ENCODE measurements around the gene GSTM4. TPM values are rescaled to one million over a fixed set of nuclear protein-coding genes. Genes with fewer than 3 reads are reported as not detected.
A peak's percentile ranks its signal among the peaks of the same experiment; 100 is the strongest.

GSTM4 gene
- total RNA-seq, 1 donor from 2014 or later, result 12.7 TPM

DNA sequence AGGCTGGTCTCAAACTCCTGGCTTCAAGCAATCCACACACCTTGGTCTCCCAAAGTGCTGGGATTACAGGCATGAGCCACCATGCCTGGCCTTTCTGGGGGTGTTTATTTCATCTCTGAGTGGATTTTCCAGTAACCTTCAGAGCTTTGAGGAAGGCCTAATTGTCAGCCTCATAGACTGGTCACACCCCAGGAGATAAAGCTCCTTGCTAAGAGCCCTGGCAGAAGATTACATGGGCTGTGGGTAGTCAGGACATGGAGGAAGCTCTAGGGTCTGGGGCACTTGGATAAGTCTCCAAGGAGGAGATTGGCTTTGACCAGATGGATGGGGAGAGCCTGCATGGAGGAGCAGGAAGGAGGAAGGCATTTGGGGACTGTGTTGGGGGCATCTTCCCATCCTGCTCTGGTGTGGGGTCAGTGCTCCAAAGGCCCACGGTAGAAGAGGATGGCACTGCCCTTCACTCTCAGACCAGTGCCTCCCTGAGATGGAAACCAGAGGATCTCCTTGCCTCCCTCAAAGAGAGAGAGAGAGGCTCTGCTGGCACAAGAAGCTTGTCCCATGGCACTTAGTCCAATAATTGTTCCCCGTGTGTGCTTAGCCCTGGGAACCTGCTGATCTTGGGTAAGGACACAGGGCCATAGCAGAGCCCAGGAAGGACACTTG lies 14.7 kb upstream of the GSTM4 start:
- Histone ChIP-seq H3K27me3 (ENCODE audit: control insufficient read depth, insufficient read depth, low read length) (no peaks in the 10 kb centered on the region), H3K36me3 (ENCODE audit: control insufficient read depth, insufficient read depth, low read length) (no peaks in the 10 kb centered on the region), H3K4me3 (ENCODE audit: low read depth, low read length) (no peak overlapping the region)
- TF ChIP-seq, protein P1, sequence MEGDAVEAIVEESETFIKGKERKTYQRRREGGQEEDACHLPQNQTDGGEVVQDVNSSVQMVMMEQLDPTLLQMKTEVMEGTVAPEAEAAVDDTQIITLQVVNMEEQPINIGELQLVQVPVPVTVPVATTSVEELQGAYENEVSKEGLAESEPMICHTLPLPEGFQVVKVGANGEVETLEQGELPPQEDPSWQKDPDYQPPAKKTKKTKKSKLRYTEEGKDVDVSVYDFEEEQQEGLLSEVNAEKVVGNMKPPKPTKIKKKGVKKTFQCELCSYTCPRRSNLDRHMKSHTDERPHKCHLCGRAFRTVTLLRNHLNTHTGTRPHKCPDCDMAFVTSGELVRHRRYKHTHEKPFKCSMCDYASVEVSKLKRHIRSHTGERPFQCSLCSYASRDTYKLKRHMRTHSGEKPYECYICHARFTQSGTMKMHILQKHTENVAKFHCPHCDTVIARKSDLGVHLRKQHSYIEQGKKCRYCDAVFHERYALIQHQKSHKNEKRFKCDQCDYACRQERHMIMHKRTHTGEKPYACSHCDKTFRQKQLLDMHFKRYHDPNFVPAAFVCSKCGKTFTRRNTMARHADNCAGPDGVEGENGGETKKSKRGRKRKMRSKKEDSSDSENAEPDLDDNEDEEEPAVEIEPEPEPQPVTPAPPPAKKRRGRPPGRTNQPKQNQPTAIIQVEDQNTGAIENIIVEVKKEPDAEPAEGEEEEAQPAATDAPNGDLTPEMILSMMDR (IDR thresholded peaks at IDR 0.05; ENCODE audit: insufficient read depth, low read length, poor library complexity, severe bottlenecking), result no peak
- DNase-seq (ENCODE audit: low read depth), result no peak

DNA sequence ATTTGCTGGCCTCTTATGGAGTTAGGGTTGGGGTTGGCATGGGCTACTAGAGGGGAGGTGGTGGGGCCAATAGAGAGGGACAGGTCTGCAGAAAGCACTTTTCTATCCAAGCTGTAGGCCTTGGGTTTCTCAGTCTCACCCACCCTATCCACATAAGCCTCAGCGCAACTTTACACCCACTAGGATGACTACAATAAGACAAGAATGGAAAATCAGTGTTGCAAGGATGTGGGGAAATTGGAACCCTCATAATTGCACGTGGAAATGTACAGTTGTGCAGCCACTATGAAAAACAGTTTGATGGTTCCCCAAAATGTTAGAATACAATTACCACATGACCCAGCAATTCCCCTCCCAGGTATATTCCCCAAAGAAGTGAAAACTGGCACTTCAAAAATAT lies 14.0 kb upstream of the GSTM4 start:
- no peak overlapping the region for H3K4me3 ChIP-seq (ENCODE audit: low read depth, low read length)
- no peaks in the 10 kb centered on the region for H3K36me3 ChIP-seq (ENCODE audit: control insufficient read depth, insufficient read depth, low read length)
- DNase-seq (ENCODE audit: low read depth), result no peak
- TF ChIP-seq, protein P1 (IDR thresholded peaks at IDR 0.05; ENCODE audit: insufficient read depth, low read length, poor library complexity, severe bottlenecking), result no peak
- H3K27me3 ChIP-seq (ENCODE audit: control insufficient read depth, insufficient read depth, low read length), result no peaks in the 10 kb centered on the region

DNA sequence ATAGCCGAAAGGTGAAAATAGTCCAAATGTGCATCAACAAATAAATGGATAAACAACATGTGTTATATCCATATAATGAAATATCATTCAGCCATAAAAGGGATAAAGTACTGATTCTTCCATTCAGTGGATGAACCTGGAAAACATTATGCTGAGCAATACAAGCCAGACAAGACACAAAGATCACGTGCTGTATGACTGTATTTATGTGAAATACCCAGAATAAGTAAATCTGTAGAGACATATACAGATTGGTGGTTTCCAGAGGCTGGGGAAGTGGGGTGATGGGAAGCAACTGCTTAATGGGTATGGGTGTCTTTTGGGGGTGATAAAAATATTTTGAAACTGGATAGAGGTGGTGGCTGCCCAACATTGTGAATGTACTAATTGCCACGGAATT lies 13.3 kb upstream of the GSTM4 start:
- TF ChIP-seq, protein P1 (IDR thresholded peaks at IDR 0.05; ENCODE audit: insufficient read depth, low read length, poor library complexity, severe bottlenecking), result no peak
- Histone ChIP-seq H3K27me3 (ENCODE audit: control insufficient read depth, insufficient read depth, low read length) (no peaks in the 10 kb centered on the region), H3K4me3 (ENCODE audit: low read depth, low read length) (no peak overlapping the region), H3K36me3 (ENCODE audit: control insufficient read depth, insufficient read depth, low read length) (no peaks in the 10 kb centered on the region)
- no peak for DNase-seq (ENCODE audit: low read depth)

DNA sequence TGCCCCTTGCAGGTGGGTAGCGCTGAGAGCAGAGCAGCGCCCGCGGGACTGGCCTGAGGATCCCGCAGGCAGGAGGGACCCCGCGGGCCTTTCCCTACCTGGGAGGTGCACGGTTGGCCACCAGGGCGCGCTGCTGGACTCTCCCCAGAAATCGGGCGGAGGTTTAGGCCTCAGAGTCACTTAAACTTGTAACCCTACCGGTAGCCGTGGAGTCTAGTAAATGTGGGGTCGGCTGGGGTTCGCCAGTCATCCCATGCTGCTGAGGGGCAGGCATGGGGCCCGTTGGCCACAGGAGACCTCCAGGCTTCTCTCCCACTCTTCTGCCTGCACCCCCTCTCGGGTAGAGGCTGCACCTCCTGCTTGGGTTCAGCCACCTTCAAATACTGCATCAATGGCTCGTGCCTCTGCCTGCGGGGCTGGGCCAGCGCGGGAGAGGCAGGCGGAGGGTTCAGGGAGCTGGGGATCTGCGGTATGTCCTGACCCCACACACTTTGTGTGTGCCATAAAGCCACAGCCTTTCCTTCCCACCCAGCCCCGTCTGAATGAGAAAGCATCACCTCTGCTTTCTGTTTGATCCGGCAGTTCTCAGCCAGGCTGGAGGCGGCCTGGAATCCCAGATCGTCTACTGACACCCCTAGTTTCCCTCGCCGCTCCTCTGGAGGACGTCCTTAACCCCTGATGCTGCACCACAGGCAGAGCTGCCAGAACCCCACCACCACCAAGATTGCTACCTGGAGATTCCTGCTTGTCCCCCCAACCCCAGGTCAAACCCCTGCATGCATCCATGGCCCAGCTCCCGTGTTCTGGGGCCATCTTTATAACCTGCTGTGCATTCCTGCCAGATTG lies 12.3 kb upstream of the GSTM4 start:
- H3K4me3 ChIP-seq (ENCODE audit: low read depth, low read length), result no peak overlapping the region
- H3K27me3 ChIP-seq (ENCODE audit: control insufficient read depth, insufficient read depth, low read length), result no peaks in the 10 kb centered on the region
- H3K36me3 ChIP-seq (ENCODE audit: control insufficient read depth, insufficient read depth, low read length), result no peaks in the 10 kb centered on the region
- DNase-seq (ENCODE audit: low read depth), result no peak
- TF ChIP-seq, protein P1 (IDR thresholded peaks at IDR 0.05; ENCODE audit: insufficient read depth, low read length, poor library complexity, severe bottlenecking), result peak; percentile 95

DNA sequence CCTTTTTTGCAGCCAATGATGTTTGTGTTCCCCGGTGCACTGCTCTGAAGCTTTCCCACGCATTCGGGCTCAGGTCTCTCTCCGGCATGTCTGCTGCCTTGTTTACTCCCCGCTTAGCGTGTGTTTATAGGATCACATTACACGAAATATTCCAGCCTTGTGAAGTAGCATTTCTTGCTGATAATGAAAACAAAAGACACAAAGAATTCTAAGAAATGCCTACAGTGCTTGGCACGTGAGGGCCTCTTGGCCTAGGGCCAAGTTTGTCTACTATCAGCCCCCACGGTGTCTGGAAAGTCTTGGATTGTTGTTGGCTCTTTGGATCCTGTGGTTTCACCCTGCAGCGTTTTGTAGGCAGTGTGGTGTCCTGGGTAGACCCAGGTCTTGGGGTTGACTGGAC lies 11.2 kb upstream of the GSTM4 start:
- no peaks in the 10 kb centered on the region for H3K27me3 ChIP-seq (ENCODE audit: control insufficient read depth, insufficient read depth, low read length)
- TF ChIP-seq, protein P1 (IDR thresholded peaks at IDR 0.05; ENCODE audit: insufficient read depth, low read length, poor library complexity, severe bottlenecking), result no peak
- H3K36me3 ChIP-seq (ENCODE audit: control insufficient read depth, insufficient read depth, low read length), result no peaks in the 10 kb centered on the region
- no peak for DNase-seq (ENCODE audit: low read depth)
- no peak overlapping the region for H3K4me3 ChIP-seq (ENCODE audit: low read depth, low read length)
